NK-92 treated with Interleukin-12 subunit alpha and Interleukin-12 subunit beta, amount 100 ng/mL, for 24 hours (cell line): ENCODE measurements around the gene CACNA1C.
A peak's percentile ranks its signal among the peaks of the same experiment; 100 is the strongest.
"Not testable (repeated sequence)": the region's sequence is repeated elsewhere in the genome, so short reads cannot be mapped to it uniquely, and the experiment has no call there.

Experiments
- DNase-seq: peaks from one replicate; lab custom pipeline; 2025; lab: John Stamatoyannopoulos, UW

CACNA1C gene

GRCh38 chr12:2691345-2692071 lies 638.7 kb downstream of the CACNA1C start:
- peak; percentile 39 for DNase-seq

GRCh38 chr12:2692080-2692479 lies 639.3 kb downstream of the CACNA1C start:
- DNase-seq: no peak

GRCh38 chr12:2693244-2693860 lies 640.6 kb downstream of the CACNA1C start:
- no peak for DNase-seq

GRCh38 chr12:2693980-2694610 lies 641.3 kb downstream of the CACNA1C start:
- DNase-seq: no peak

- no peak for DNase-seq
These were observed 643.3 kb downstream of the CACNA1C start for GRCh38 chr12:2696136-2696535.

- no peak for DNase-seq
These were observed 644.4 kb downstream of the CACNA1C start for GRCh38 chr12:2697057-2697800.

GRCh38 chr12:2698566-2698965 lies 645.8 kb downstream of the CACNA1C start:
- no peak for DNase-seq

- no peak for DNase-seq
These were observed 657.9 kb downstream of the CACNA1C start for GRCh38 chr12:2710701-2711100.

GRCh38 chr12:2719392-2719791 lies 666.6 kb downstream of the CACNA1C start:
- DNase-seq: no peak

- no peak for DNase-seq
These were observed 670.0 kb downstream of the CACNA1C start for GRCh38 chr12:2722806-2723205.

- DNase-seq: no peak
These were observed 679.5 kb downstream of the CACNA1C start for GRCh38 chr12:2732290-2732689.

GRCh38 chr12:2733493-2734355 lies 680.9 kb downstream of the CACNA1C start:
- DNase-seq: no peak

- DNase-seq: no peak
These were observed 682.6 kb downstream of the CACNA1C start for GRCh38 chr12:2735432-2735831.

- no peak for DNase-seq
These were observed 685.0 kb downstream of the CACNA1C start for GRCh38 chr12:2737656-2738241.

- no peak for DNase-seq
These were observed 686.3 kb downstream of the CACNA1C start for GRCh38 chr12:2739069-2739468.

- no peak for DNase-seq
These were observed 687.2 kb downstream of the CACNA1C start for GRCh38 chr12:2739832-2740641.

- DNase-seq: not testable (repeated sequence)
These were observed 689.2 kb downstream of the CACNA1C start for GRCh38 chr12:2742037-2742436.

GRCh38 chr12:2743478-2743877 lies 690.7 kb downstream of the CACNA1C start:
- DNase-seq: no peak

- no peak for DNase-seq
These were observed 692.9 kb downstream of the CACNA1C start for GRCh38 chr12:2745655-2746054.
